H7 (cell line): ENCODE results near the gene STARD13. TPM values are rescaled to one million over a fixed set of nuclear protein-coding genes. Genes with fewer than 3 reads are reported as not detected.

ENCODE experiments used
- DNase-seq: peaks from one replicate; pipeline ENCODE4 v3.0.0; 2012
- H3K27me3 ChIP-seq: 2 replicates; pipeline ENCODE4 v1.6.0; 2011; ENCODE audit warnings: mild to moderate bottlenecking, low read length; ENCODE audit not compliant: control insufficient read depth, insufficient read depth
- H3K36me3 ChIP-seq: replicated peaks from 2 replicates; pipeline ENCODE4 v1.5.1; 2011; ENCODE audit warnings: low read length; ENCODE audit not compliant: control insufficient read depth, insufficient read depth
- H3K4me3 ChIP-seq: 2 replicates; pipeline ENCODE4 v1.5.1; 2011; ENCODE audit warnings: low read depth, mild to moderate bottlenecking, control low read depth, low read length, moderate library complexity; ENCODE audit not compliant: insufficient read depth
- total RNA-seq: library from RNA; depleted of rRNA; stranded (reverse); fragments of >200 nt; shearing (Covaris generic); gene quantifications from 2 replicates; pipeline ENCODE4 v1.2.3, GENCODE V29; 2014; rRNA removed

Gene STARD13, protein sequence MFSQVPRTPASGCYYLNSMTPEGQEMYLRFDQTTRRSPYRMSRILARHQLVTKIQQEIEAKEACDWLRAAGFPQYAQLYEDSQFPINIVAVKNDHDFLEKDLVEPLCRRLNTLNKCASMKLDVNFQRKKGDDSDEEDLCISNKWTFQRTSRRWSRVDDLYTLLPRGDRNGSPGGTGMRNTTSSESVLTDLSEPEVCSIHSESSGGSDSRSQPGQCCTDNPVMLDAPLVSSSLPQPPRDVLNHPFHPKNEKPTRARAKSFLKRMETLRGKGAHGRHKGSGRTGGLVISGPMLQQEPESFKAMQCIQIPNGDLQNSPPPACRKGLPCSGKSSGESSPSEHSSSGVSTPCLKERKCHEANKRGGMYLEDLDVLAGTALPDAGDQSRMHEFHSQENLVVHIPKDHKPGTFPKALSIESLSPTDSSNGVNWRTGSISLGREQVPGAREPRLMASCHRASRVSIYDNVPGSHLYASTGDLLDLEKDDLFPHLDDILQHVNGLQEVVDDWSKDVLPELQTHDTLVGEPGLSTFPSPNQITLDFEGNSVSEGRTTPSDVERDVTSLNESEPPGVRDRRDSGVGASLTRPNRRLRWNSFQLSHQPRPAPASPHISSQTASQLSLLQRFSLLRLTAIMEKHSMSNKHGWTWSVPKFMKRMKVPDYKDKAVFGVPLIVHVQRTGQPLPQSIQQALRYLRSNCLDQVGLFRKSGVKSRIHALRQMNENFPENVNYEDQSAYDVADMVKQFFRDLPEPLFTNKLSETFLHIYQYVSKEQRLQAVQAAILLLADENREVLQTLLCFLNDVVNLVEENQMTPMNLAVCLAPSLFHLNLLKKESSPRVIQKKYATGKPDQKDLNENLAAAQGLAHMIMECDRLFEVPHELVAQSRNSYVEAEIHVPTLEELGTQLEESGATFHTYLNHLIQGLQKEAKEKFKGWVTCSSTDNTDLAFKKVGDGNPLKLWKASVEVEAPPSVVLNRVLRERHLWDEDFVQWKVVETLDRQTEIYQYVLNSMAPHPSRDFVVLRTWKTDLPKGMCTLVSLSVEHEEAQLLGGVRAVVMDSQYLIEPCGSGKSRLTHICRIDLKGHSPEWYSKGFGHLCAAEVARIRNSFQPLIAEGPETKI
- 0.73 and 3.0 TPM in 2 replicates for total RNA-seq

DNA sequence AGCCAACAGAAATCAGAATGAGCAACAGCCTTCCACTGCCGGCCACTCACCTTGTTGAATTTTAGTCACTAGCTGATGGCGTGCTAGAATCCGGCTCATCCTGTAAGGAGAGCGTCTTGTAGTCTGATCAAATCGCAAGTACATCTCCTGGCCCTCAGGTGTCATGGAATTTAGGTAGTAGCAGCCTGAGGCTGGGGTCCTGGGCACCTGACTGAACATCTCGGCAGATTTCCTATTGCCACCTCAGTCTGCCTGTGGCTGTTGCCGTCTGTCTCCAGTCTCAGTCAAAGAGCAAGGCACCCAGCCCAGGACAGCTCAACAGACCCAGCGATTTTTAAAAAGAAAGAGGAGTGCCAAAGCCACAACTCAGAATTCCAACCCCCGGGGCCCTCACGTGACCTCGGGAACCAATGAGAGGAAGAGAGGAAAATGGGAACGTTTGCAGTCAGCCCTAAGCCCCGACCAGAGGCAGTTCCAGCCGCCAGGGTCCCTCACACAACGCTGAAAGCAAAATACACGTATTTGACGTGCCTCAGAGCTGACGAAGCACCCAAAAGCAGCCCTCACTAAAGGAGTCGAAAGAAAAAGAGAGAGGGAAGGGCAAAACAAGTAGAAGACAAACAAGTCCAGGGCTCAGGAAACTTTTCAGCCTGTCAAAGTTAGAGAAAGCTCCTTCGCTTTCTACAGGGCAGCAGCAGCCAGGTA, at the start of gene STARD13:
Gene STARD13, minus strand, starts transcription at position 336 of the 705 bp plus-strand sequence. Its CDS starts 117 bp downstream, at position 219.
- peak within 1 kb of the TSS; percentile 54 for H3K4me3 ChIP-seq
- DNase-seq: peak; percentile 72
- no peaks in the 10 kb centered on the region; the same call in 1 of the 2 replicates for H3K27me3 ChIP-seq
- no peaks in the 10 kb centered on the region for H3K36me3 ChIP-seq

DNA sequence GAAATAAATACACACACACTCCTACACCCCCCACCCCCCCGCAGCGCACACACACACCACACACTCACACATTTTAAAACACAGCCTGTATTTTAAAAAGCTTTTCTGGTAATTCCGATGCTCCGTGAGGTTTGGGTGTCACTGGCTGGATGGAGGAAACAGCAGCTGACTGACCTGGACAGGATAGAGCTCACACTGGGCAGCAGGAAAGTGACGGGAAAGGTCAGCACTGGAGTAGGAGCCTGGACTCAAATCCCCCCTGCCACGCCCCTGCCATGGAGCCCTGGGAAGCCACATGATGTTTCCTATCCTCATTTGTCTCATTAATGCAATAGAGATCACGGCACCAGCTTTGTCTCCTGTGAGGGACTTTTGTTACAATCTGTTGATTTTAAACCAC, 49.3 kb upstream of the STARD13 start:
- DNase-seq: no peak
- H3K36me3 ChIP-seq: no peaks in the 10 kb centered on the region
- H3K4me3 ChIP-seq: no peak overlapping the region
- H3K27me3 ChIP-seq: no peaks in the 10 kb centered on the region

DNA sequence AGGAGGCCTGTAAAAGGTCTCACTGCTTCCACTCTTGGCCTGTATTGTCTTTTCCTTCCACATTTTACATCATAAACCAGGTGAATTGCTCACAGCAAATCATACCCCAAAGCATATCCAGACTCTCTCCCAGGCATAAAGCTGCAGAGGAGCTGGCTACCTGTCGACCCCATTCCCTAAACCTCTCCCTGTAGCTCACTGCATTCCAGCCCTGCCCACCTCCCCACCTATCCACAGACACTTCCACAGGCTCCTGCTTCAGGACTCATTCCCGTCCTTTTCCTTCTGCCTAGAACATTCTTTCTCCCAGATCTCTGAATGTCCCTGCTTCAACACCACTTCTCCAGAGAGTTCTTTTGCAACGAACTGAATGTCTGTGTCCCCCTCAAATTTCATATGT, 46.4 kb upstream of the STARD13 start:
- no peak overlapping the region for H3K4me3 ChIP-seq
- no peak for DNase-seq
- no peaks in the 10 kb centered on the region for H3K27me3 ChIP-seq
- H3K36me3 ChIP-seq: no peaks in the 10 kb centered on the region

DNA sequence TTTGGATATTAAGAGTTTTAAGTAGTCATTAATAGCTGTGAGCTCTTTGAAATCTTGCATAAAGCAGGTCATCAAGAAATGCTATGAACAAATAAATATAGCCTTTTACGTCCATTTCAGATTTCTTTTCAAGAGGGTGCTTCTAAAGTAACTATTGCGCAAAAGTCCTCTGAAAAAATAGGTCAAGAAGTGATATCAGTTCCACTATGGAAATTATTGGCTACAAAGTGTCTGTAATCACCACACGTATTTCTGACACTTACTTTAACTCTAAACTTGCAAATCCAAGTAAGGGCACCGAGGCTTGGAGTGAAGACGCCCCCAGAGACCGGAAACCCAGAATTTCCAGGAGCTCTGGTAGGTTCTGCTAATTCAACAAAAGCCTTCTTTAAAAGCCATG, 44.9 kb upstream of the STARD13 start:
- H3K27me3 ChIP-seq: no peaks in the 10 kb centered on the region
- H3K36me3 ChIP-seq: no peaks in the 10 kb centered on the region
- no peak overlapping the region for H3K4me3 ChIP-seq
- no peak for DNase-seq

DNA sequence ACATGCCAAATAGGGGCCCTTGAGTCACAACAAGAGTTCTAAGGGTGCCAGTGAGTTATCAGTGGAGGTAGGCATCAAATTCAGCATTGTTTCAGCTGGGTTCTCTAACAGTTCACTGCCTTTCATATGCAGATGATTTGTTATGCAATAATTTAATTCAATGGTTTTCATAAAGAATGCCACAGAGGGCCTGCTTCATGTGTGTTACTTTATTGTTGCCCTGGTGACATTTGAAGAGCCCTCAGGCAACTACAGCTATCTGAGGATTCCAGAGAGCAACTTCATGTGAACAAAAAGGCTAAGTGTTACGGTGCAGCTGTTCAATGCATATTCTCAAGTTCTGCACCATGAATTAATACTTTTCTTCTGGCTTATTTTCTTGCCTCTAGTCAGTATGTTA, 43.1 kb upstream of the STARD13 start:
- Histone ChIP-seq H3K36me3 (no peaks in the 10 kb centered on the region), H3K4me3 (no peak overlapping the region), H3K27me3 (no peaks in the 10 kb centered on the region)
- DNase-seq: no peak

DNA sequence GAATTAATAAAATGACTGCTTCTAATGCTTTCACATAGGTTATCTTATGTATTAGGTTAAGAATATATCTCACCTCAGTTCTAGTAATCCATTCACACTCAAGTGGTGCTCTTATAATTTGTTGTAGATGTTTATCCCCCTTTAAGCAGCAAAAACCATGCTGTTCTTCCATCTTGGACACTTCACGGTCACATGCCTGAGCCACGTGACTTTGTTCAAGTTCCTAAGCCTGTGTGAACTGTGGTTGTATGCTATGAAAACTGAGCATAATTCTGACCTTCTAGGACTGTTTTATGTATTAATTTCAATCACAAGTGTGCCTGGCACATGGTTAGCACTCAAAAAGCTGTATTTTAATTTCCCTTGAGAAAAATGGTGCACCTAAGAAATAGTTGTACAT, 41.2 kb upstream of the STARD13 start:
- no peak overlapping the region for H3K4me3 ChIP-seq
- DNase-seq: no peak
- no peaks in the 10 kb centered on the region for H3K36me3 ChIP-seq
- no peaks in the 10 kb centered on the region for H3K27me3 ChIP-seq

DNA sequence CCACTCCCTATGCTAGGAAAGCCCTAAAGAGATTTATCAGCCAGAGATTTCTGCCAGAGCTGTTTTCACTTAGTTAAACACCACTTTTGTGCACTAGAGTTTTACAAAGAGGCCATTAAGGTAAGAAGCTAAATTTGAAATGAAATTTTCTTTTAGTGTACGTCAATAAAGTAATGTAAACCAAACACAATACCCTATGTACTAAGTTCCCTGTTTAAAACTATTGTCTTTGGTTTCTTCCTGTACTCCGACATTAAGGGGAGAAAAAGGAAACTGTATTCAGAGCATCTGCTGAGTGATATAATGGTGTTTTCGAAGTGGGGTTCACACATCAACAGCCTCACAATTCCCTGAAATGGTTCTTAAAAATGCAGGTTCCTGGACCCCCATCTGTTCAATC, 40.7 kb upstream of the STARD13 start:
- Histone ChIP-seq H3K4me3 (no peak overlapping the region), H3K36me3 (no peaks in the 10 kb centered on the region)
- no peak for DNase-seq

DNA sequence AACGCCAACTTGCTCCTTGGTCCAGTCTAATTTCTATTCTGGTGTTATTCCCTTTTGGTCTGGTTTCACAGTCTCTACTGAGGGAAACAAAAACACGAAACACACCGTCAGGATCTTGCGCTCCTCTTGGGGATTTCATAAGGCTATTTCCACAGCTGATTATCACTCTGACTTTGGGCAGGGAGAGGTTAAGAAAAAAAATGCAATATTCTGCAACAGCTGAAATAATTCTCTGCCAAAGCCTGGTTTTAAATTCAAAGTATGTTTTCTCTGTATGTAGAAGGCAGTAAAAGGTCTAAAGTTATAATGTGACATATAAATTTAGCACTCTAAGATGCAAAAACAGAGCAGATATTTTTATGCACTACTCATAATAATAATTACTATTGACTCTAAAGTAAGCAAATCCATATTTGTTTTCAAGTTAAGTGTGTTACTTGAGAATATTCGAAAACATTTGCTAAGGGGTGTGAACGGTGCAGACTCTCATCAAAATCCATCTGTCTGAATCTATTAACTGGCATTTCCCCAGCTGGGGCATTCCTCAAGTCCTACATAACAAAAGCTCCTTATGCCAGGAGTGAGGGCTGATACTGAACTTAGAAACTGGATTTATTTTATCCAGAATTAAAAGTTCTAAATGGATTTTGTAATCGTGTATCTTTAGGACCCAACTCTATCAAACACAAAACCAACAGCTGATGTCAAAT, 38.4 kb upstream of the STARD13 start:
- no peak for DNase-seq
- H3K27me3 ChIP-seq: no peaks in the 10 kb centered on the region
- H3K4me3 ChIP-seq: no peak overlapping the region
- H3K36me3 ChIP-seq: no peaks in the 10 kb centered on the region

More for the DNA sequence above, 40.7 kb upstream of the STARD13 start:
- H3K27me3 ChIP-seq: no peaks in the 10 kb centered on the region

DNA sequence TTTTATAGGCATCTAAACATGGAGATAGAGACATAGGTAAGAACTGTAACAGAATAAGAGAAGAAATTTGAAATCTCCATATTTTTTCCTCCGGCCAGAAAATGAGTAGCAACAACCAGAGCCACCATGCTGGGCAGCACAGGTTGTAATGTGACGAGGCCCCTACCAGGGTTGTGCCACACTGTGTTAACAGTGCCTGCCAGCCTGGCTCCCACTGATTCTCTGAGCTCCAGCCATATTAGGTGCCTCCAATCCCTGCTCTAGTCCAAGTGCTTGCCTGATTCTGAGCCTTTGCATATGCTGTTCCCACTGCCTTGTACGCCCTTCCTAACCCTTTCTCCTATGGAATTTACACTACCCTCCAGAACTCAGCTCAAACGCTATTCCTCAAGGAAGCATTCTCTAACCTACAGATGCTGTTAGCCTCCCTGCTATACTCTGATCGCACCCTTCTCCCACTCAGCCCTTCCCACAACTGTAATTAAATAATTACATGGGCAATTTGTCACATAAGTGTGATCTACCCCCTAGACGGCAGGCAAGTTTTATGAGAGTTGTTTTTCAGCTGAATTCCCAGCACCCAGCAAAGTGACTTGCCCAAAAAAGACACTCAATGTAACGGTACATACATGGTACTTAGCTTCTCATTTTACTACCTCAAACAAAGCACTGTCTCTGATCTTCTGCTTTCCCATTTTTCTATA, 37.6 kb upstream of the STARD13 start:
- Histone ChIP-seq H3K36me3 (no peaks in the 10 kb centered on the region), H3K27me3 (no peaks in the 10 kb centered on the region), H3K4me3 (no peak overlapping the region)
- no peak for DNase-seq

DNA sequence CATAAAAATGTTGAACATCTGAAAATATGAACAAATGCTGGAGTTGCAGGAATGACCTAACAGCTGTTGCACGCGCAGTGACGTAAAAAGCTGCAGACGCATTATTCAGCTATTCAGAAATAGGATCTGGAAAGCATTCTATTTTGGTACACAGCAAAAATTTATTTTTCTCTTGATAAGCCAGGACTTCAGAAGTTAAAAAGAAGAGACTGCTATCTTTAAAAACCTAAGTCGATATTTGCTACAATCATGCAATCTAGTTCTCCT, 36.9 kb upstream of the STARD13 start:
- no peaks in the 10 kb centered on the region for H3K27me3 ChIP-seq
- no peak overlapping the region for H3K4me3 ChIP-seq

DNA sequence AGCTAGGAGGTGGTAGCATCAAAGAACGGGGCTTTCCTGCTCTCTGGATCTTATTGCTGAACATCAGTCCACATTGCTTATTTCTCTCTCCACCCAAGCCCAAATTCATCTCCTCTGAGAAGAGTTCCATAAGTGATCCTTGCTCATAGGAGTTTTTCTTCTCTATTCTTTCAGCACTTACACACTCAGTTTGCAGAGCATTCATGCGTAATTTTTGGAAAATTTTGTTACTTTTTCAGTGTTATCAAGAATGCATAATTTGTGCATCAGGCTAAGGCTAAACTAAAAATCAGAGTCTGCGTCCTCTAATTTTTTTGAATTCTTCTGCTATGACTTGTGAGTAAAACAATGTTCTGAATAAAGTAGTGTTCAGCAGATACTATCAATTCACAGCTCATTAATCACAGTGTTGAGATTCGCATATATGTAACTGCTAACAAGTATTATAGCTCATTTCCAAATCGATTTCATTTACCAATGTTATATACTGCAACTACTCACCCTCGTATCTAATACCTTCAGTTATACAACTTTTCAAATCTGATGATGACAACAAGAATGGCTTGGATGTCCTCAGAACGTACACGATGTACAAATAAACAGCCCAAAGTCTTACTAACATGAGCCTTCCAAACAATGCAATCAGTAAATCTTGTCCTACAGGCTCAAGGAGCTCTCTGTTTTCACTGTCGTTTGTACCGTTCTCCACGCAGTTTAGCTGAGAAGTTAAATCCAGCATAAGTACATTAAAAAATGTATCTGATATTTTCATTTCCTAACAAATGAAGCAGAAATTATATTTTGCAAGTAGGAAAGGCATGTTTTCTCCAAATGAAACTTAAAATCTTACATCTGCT, 36.4 kb upstream of the STARD13 start:
- Histone ChIP-seq H3K27me3 (no peaks in the 10 kb centered on the region), H3K4me3 (no peak overlapping the region), H3K36me3 (no peaks in the 10 kb centered on the region)
- no peak for DNase-seq

More for the DNA sequence above, 36.9 kb upstream of the STARD13 start:
- no peaks in the 10 kb centered on the region for H3K36me3 ChIP-seq
- no peak for DNase-seq

DNA sequence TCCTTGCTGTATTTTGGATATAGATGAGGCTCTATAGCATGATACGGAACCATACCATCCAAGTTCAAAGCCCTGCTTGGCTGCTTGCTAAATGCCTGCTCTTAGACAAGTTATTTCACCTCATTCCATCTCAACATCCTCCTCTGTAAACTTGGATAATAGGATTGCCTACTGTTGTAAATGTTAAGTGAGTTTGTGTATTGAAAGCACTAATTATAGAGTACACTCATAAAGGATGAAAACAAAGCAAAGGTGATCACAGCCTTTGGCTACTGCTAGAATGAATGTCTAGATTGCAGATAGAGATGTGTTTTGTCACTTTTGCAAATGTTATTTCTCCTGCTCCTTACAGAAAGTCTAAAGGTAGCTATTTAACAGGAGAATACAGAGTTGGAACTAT, 34.3 kb upstream of the STARD13 start:
- DNase-seq: no peak
- H3K4me3 ChIP-seq: no peak overlapping the region
- H3K27me3 ChIP-seq: no peaks in the 10 kb centered on the region
- no peaks in the 10 kb centered on the region for H3K36me3 ChIP-seq

DNA sequence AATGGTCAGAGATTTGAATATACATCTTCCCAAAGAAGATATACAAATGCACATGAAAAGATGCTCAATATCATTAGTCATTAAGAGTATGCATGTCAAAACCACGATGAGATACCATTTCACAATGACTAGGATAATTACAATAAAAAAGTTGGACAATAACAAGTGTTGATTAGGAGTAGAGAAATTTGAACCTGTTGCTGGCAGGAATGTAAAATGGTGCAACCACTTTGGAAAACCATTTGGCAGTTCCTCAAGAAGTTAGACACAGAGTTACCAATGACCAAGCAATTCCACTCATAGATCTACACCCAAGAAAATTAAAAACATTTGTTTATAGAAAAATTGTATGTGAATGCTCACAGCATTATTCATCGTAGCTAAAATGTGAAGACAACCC, 33.2 kb upstream of the STARD13 start:
- H3K36me3 ChIP-seq: no peaks in the 10 kb centered on the region
- DNase-seq: no peak
- H3K4me3 ChIP-seq: no peak overlapping the region
- no peaks in the 10 kb centered on the region for H3K27me3 ChIP-seq
